Sigmoid colon (tissue), 7 donors: Measurements from ENCODE around the gene LLGL2. TPM values are rescaled to one million over a fixed set of nuclear protein-coding genes. Genes with fewer than 3 reads are reported as not detected.
"Not testable (repeated sequence)": the region's sequence is repeated elsewhere in the genome, so short reads cannot be mapped to it uniquely, and the experiment has no call there.

Experiments
- DNase-seq: peaks from one replicate; pipeline ENCODE4 v3.0.0-alpha.2; 2019
- H3K27ac ChIP-seq, 4 donors: fragments of 200-600 bp; sonication (generic); one replicate each; pipeline ENCODE4 v1.5.1; 2016 to 2019; ENCODE audit warnings: mild to moderate bottlenecking in 1 of 4
- H3K27me3 ChIP-seq, 3 donors: fragments of 200-600 bp; sonication (generic); one replicate each; pipeline ENCODE4 v1.5.1; 2019; ENCODE audit warnings: mild to moderate bottlenecking in 1 of 3
- H3K36me3 ChIP-seq, 4 donors: fragments of 200-600 bp; sonication (generic); one replicate each; pipeline ENCODE4 v1.5.1; 2016 to 2019
- H3K4me1 ChIP-seq, 4 donors: fragments of 200-600 bp; sonication (generic); one replicate each; pipeline ENCODE4 v1.5.1; 2017 to 2019
- H3K4me3 ChIP-seq, 4 donors: fragments of 200-600 bp; sonication (generic); one replicate each; pipeline ENCODE4 v1.5.1; 2017 to 2019; ENCODE audit warnings: mild to moderate bottlenecking in 2 of 4, moderate library complexity in 1 of 4
- H3K9me3 ChIP-seq, 4 donors: fragments of 200-600 bp in 3 of 4; sonication (generic) in 3 of 4; one replicate each; pipeline versions ENCODE4 v1.5.1 to v1.6.1; 2013 to 2019
- CTCF ChIP-seq, 4 experiments: fragments of 450-650 bp in 3 of 4; fragments of 200-600 bp in 1 of 4; IDR thresholded peaks; one replicate each; pipeline ENCODE4 v1.5.1; 2016 to 2019; ENCODE audit warnings: antibody characterized with exemption in 4 of 4, mild to moderate bottlenecking in 3 of 4, moderate library complexity in 2 of 4
- EP300 ChIP-seq, 4 donors: sonication (generic); formaldehyde crosslinking; IDR thresholded peaks; one replicate each; pipeline ENCODE4 v1.6.1; 2017; ENCODE audit warnings: antibody characterized with exemption in 4 of 4
- POLR2A ChIP-seq, 2 donors: fragments of 450-650 bp; IDR thresholded peaks; one replicate each; pipeline ENCODE4 v1.6.1; 2016; ENCODE audit warnings: antibody characterized with exemption in 2 of 2, mild to moderate bottlenecking in 2 of 2, moderate library complexity in 2 of 2
- POLR2AphosphoS5 ChIP-seq, 4 donors: sonication (generic); formaldehyde crosslinking; IDR thresholded peaks; one replicate each; pipeline ENCODE4 v1.6.1; 2017; ENCODE audit warnings: antibody characterized with exemption in 4 of 4
- WGBS, 2 donors: extraction: QIAGEN DNeasy Blood & Tissue Kit; methylation state at CpG; one replicate each; pipeline ENCODE4 v1.1.7; 2013; 5-methylcytosine and 5-hydroxymethylcytosine counted together
- intact Hi-C: fragments of 100-400 bp; cut with DNase I; formaldehyde crosslinking; loops from one replicate; pipeline ENCODE4 v1.15.1; 2023
- polyA plus RNA-seq, 3 donors: library from polyadenylated mRNA; stranded (reverse); fragments of 200-250 nt; gene quantifications; one replicate each; pipeline ENCODE4 v1.2.3, GENCODE V29; 2013
- total RNA-seq, 4 donors: library from RNA; depleted of rRNA; stranded (reverse); fragments of >200 nt; gene quantifications; one replicate each; pipeline ENCODE4 v1.1.0, GENCODE V29; 2016
- donor health status: healthy with polysubstance abuse.
- donor health status: Bipolar disorder and iron deficiency.
- donor health status: healthy.

Gene LLGL2
- total and polyA plus RNA-seq, 7 donors, result 1.4 to 299 (median 5.0) TPM

- no peaks in the 10 kb centered on the region for H3K9me3 ChIP-seq
- TF ChIP-seq POLR2AphosphoS5 (IDR thresholded peaks at IDR 0.05) (no peak), POLR2A (IDR thresholded peaks at IDR 0.05) (no peak), EP300 (IDR thresholded peaks at IDR 0.05) (no peak), CTCF (IDR thresholded peaks at IDR 0.05) (no peak)
- intact Hi-C loops, result no loop called here
- peak overlapping the region in 1 of 4 donors; percentile 94 for H3K27ac ChIP-seq
- H3K36me3 ChIP-seq, result no peaks in the 10 kb centered on the region
- DNase-seq, result no peak
- H3K4me1 ChIP-seq, result peaks cover 3 to 22% (median 12%) of the 10 kb centered on the region in 4 donors
- peaks cover 0 to 5% (median 0%) of the 10 kb centered on the region in 3 donors for H3K27me3 ChIP-seq
- WGBS, 2 donors, result 83 to 88% methylated on average over 8 of the region's 8 CpGs
- H3K4me3 ChIP-seq, result no peak overlapping the region
These were observed 64.8 kb downstream of the LLGL2 start for GRCh38 chr17:75590314-75590761.

GRCh38 chr17:75590849-75591721 is 65.6 kb downstream of the LLGL2 start:
- Histone ChIP-seq H3K9me3 (no peaks in the 10 kb centered on the region), H3K27me3 (peaks cover 0 to 5% (median 0%) of the 10 kb centered on the region in 3 donors), H3K4me3 (no peak overlapping the region), H3K36me3 (no peaks in the 10 kb centered on the region), H3K4me1 (peaks cover 3 to 22% (median 12%) of the 10 kb centered on the region in 4 donors), H3K27ac (no peak overlapping the region)
- TF ChIP-seq POLR2AphosphoS5 (IDR thresholded peaks at IDR 0.05), result no peak
- no peak for TF ChIP-seq EP300 (IDR thresholded peaks at IDR 0.05)
- no peak for TF ChIP-seq CTCF (IDR thresholded peaks at IDR 0.05)
- TF ChIP-seq POLR2A (IDR thresholded peaks at IDR 0.05), result no peak
- DNase-seq, result peak; percentile 60
- WGBS, 2 donors, result 84 to 94% methylated on average over 12 of the region's 12 CpGs
- intact Hi-C loops, result no loop called here

GRCh38 chr17:75591722-75592302 is 66.3 kb downstream of the LLGL2 start:
- DNase-seq, result peak; percentile 53
- H3K36me3 ChIP-seq, result no peaks in the 10 kb centered on the region
- H3K27ac ChIP-seq, result no peak overlapping the region
- peaks cover 3 to 22% (median 12%) of the 10 kb centered on the region in 4 donors for H3K4me1 ChIP-seq
- intact Hi-C loops, result no loop called here
- H3K4me3 ChIP-seq, result no peak overlapping the region
- no peaks in the 10 kb centered on the region for H3K9me3 ChIP-seq
- 91 to 95% methylated on average over 7 of the region's 7 CpGs for WGBS, 2 donors
- TF ChIP-seq CTCF (IDR thresholded peaks at IDR 0.05), result no peak
- TF ChIP-seq POLR2AphosphoS5 (IDR thresholded peaks at IDR 0.05), result no peak
- no peak for TF ChIP-seq EP300 (IDR thresholded peaks at IDR 0.05)
- no peak for TF ChIP-seq POLR2A (IDR thresholded peaks at IDR 0.05)
- peaks cover 0 to 5% (median 0%) of the 10 kb centered on the region in 3 donors for H3K27me3 ChIP-seq

- DNase-seq, result peak; percentile 48
- intact Hi-C loops, result no loop called here
- Histone ChIP-seq H3K36me3 (no peaks in the 10 kb centered on the region), H3K9me3 (no peaks in the 10 kb centered on the region), H3K27ac (no peak overlapping the region), H3K27me3 (peaks cover 0 to 4% (median 0%) of the 10 kb centered on the region in 3 donors), H3K4me3 (no peak overlapping the region), H3K4me1 (peaks cover 3 to 17% (median 9%) of the 10 kb centered on the region in 4 donors)
- WGBS, 2 donors, result 88 to 93% methylated on average over 17 of the region's 17 CpGs
- TF ChIP-seq CTCF (IDR thresholded peaks at IDR 0.05) (no peak), EP300 (IDR thresholded peaks at IDR 0.05) (no peak), POLR2AphosphoS5 (IDR thresholded peaks at IDR 0.05) (no peak), POLR2A (IDR thresholded peaks at IDR 0.05) (no peak)
These were observed 67.0 kb downstream of the LLGL2 start for GRCh38 chr17:75592348-75593020.

GRCh38 chr17:75593430-75593829 is 67.9 kb downstream of the LLGL2 start:
- intact Hi-C loops, result not testable (repeated sequence)
- 53 to 89% methylated on average over 9 of the region's 9 CpGs for WGBS, 2 donors

More at GRCh38 chr17:75593430-75593829, 67.9 kb downstream of the LLGL2 start:
- not testable (repeated sequence) for H3K27ac ChIP-seq, H3K9me3 ChIP-seq, H3K4me3 ChIP-seq, H3K27me3 ChIP-seq, H3K4me1 ChIP-seq, H3K36me3 ChIP-seq, DNase-seq
